IMR-90 (cell line): ENCODE results near the gene RAB40C. TPM values are rescaled to one million over a fixed set of nuclear protein-coding genes. Genes with fewer than 3 reads are reported as not detected.

ENCODE experiments used
- ATAC-seq: fragments of 200-7000 bp; cut with Tn5 transposase; 2 replicates; pipeline ENCODE4 v1.9.1; 2020; ENCODE audit warnings: low read depth, mild to moderate bottlenecking, moderate library complexity
- BruUV-seq: library from RNA; stranded (reverse); fragments of 400-500 nt; replicated peaks from 2 replicates; lab custom pipeline; 2021; lab: Mats Ljungman, UMichigan
- CTCF ChIA-PET: fragments of 300-600 bp; formaldehyde crosslinking; extraction: SDS; loops from one replicate; lab custom pipeline; 2021; ENCODE audit warnings: antibody characterized with exemption; lab: Yijun Ruan, JAX
- POLR2A ChIA-PET: fragments of 300-600 bp; sonication (Branson Sonifier 250); formaldehyde crosslinking; loops from one replicate; lab custom pipeline; 2022; ENCODE audit warnings: antibody characterized with exemption; ENCODE audit not compliant: unreplicated experiment; lab: Charles Lee
- DNase-seq: peaks from one replicate; pipeline ENCODE4 v3.0.0; 2013
- H2AFZ ChIP-seq: replicated peaks from 2 replicates; pipeline ENCODE3; 2013; ENCODE audit warnings: low read length, mild to moderate bottlenecking; ENCODE audit not compliant: poor library complexity
- H2AK5ac ChIP-seq: 2 replicates; pipeline ENCODE4 v1.6.1; 2013; ENCODE audit warnings: low read depth, low read length, inconsistent platforms
- H2AK9ac ChIP-seq: replicated peaks from 2 replicates; pipeline ENCODE3; 2013; ENCODE audit warnings: mild to moderate bottlenecking, low read depth, low read length, moderate library complexity; ENCODE audit not compliant: poor library complexity
- H2BK120ac ChIP-seq: 2 replicates; pipeline ENCODE4 v1.6.1; 2013; ENCODE audit warnings: low read depth, low read length, inconsistent platforms
- H2BK15ac ChIP-seq: 3 replicates; pipeline ENCODE4 v1.6.1; 2013; ENCODE audit warnings: low read depth, low read length, inconsistent platforms
- H2BK20ac ChIP-seq: 2 replicates; pipeline ENCODE4 v1.6.1; 2013; ENCODE audit warnings: low read depth, mild to moderate bottlenecking, inconsistent platforms, low read length, moderate library complexity
- H2BK5ac ChIP-seq: 2 replicates; pipeline ENCODE4 v1.6.1; 2013; ENCODE audit warnings: mild to moderate bottlenecking, low read depth, low read length, inconsistent platforms; ENCODE audit not compliant: poor library complexity, severe bottlenecking
- H3K14ac ChIP-seq: replicated peaks from 2 replicates; pipeline ENCODE4 v1.6.1; 2013; ENCODE audit warnings: low read depth, low read length, inconsistent platforms
- H3K18ac ChIP-seq: 2 replicates; pipeline ENCODE4 v1.6.1; 2013; ENCODE audit warnings: low read depth, low read length, control low read depth
- H3K23ac ChIP-seq: 2 replicates; pipeline ENCODE4 v1.6.1; 2013; ENCODE audit warnings: low read depth, low read length, inconsistent platforms
- H3K27ac ChIP-seq: 2 replicates; pipeline ENCODE4 v1.5.1; 2013; ENCODE audit warnings: mild to moderate bottlenecking, control low read depth, low read length; ENCODE audit not compliant: insufficient read depth
- H3K27me3 ChIP-seq: 2 replicates; pipeline ENCODE4 v1.6.1; 2013; ENCODE audit warnings: low read length; ENCODE audit not compliant: control insufficient read depth, insufficient read depth
- H3K36me3 ChIP-seq: 2 replicates; pipeline ENCODE4 v1.6.1; 2013; ENCODE audit warnings: low read length, mixed read lengths; ENCODE audit not compliant: control insufficient read depth, insufficient read depth
- H3K4ac ChIP-seq: 2 replicates; pipeline ENCODE4 v1.6.1; 2013; ENCODE audit warnings: low read depth, low read length, inconsistent platforms
- H3K4me1 ChIP-seq: 2 replicates; pipeline ENCODE4 v1.6.1; 2013; ENCODE audit warnings: low read length, mixed read lengths; ENCODE audit not compliant: control insufficient read depth, insufficient read depth
- H3K4me2 ChIP-seq: 2 replicates; pipeline ENCODE4 v1.6.1; 2013; ENCODE audit warnings: low read depth, mild to moderate bottlenecking, control low read depth, low read length, moderate library complexity
- H3K4me3 ChIP-seq: 2 replicates; pipeline ENCODE4 v1.5.1; 2013; ENCODE audit warnings: low read depth, mild to moderate bottlenecking, control low read depth, low read length, moderate library complexity; ENCODE audit not compliant: insufficient read depth
- H3K56ac ChIP-seq: 2 replicates; pipeline ENCODE4 v1.6.1; 2013; ENCODE audit warnings: low read length, inconsistent platforms; ENCODE audit not compliant: insufficient read depth; ENCODE audit errors: extremely low read depth
- H3K79me1 ChIP-seq, 2 experiments: 2 replicates each; pipeline ENCODE4 v1.6.1; 2013; ENCODE audit warnings: low read length in 2 of 2, inconsistent platforms in 1 of 2, low read depth in 1 of 2
- H3K9ac ChIP-seq: 2 replicates; pipeline ENCODE4 v1.6.1; 2013; ENCODE audit warnings: low read depth, low read length, control low read depth
- H3K9me1 ChIP-seq: 2 replicates; pipeline ENCODE4 v1.6.1; 2013; ENCODE audit warnings: low read length, inconsistent platforms; ENCODE audit not compliant: insufficient read depth
- H3K9me3 ChIP-seq: 2 replicates; pipeline ENCODE4 v1.6.1; 2013; ENCODE audit warnings: low read length; ENCODE audit not compliant: control insufficient read depth, insufficient read depth
- H4K20me1 ChIP-seq: 2 replicates; pipeline ENCODE4 v1.6.1; 2013; ENCODE audit warnings: low read length, inconsistent platforms; ENCODE audit not compliant: insufficient read depth
- H4K5ac ChIP-seq: 2 replicates; pipeline ENCODE4 v1.6.1; 2013; ENCODE audit warnings: mild to moderate bottlenecking, low read depth, low read length, control low read depth
- H4K8ac ChIP-seq, 2 experiments: 2 replicates each; pipeline ENCODE4 v1.6.1; 2013; ENCODE audit warnings: low read depth in 2 of 2, low read length in 2 of 2, control low read depth in 1 of 2, inconsistent platforms in 1 of 2
- H4K91ac ChIP-seq: 2 replicates; pipeline ENCODE4 v1.6.1; 2013; ENCODE audit warnings: low read depth, low read length, inconsistent platforms; ENCODE audit not compliant: insufficient read depth
- FOS ChIP-seq: fragments of 150-350 bp; IDR thresholded peaks from 2 replicates; pipeline ENCODE4 v1.6.1; 2016; ENCODE audit warnings: low read depth, low read length
- MAFK ChIP-seq: IDR thresholded peaks from 2 replicates; pipeline ENCODE4 v1.6.1; 2012; ENCODE audit warnings: low read depth, low read length, improper control_type of control experiment
- WGBS, 2 experiments: methylation state at CpG; one replicate each; pipeline versions ENCODE4 v1.1.5 to v1.1.7; 2013; ENCODE audit warnings: missing lambda C conversion rate in 2 of 2; ENCODE audit not compliant: insufficient read length in 1 of 2; ENCODE audit errors: extremely low coverage in 2 of 2; 5-methylcytosine and 5-hydroxymethylcytosine counted together
- dilution Hi-C: fragments of 300-500 bp; cut with HindIII; formaldehyde crosslinking; loops from one replicate; pipeline ENCODE4 v1.14.3; 2018; ENCODE audit warnings: low sequenced_read_pairs; ENCODE audit not compliant: unreplicated experiment
- in situ Hi-C: fragments of 300-500 bp; cut with MboI; formaldehyde crosslinking; loops from 3 replicates; pipeline ENCODE4 v1.14.3; 2019; ENCODE audit warnings: low sequenced_read_pairs, inconsistent platforms, mixed read lengths
- intact Hi-C: fragments of 100-400 bp; cut with micrococcal nuclease; formaldehyde crosslinking; loops from 2 replicates; pipeline ENCODE4 v1.10.0; 2022
- polyA plus RNA-seq, 3 experiments: library from polyadenylated mRNA; depleted of rRNA; stranded (reverse); fragments of >200 nt; gene quantifications; 2 replicates each; pipeline ENCODE4 v1.2.3, GENCODE V29; 2012; ENCODE audit warnings: low replicate concordance in 1 of 3
- total RNA-seq: library from RNA; depleted of rRNA; stranded (reverse); fragments of >200 nt; gene quantifications from 2 replicates; pipeline ENCODE4 v1.2.3, GENCODE V29; 2012

RAB40C gene
- total and polyA plus RNA-seq, 2 of the 4 experiments (the other 2 are of a cell fraction) = 6.8 to 13.7 TPM

DNA sequence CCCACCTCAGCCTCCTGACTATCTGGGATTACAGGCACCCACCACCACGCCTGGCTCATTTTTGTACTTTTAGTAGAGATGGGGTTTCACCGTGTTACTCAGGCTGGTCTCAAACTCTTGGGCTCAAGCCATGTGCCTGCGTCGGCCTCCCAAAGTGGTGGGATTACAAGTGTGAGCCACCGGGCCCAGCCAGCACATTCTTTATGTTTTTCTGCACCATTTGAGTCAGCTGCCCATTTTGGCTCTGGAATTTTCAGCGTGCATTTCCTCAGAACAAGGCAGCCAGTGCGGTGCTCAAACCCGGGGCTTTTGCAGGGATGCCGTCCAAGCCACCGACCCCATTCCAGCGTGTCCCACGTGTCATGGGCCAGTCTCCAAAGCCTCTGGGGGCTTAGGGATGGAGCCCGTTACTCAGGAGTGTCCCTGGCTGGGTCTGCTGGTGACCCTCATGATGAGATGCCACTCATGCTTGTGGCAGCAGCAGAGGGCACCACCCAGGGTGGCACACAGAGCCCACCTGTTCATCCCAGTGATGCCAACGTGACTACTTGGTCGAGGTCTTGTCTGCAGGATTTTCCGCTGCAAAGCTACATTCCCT is 3.7 kb upstream of the RAB40C start:
- H4K91ac ChIP-seq = no peak overlapping the region
- WGBS, 2 experiments = 52% methylated on average over 12 of the region's 16 CpGs; no CpG with 5 or more reads in 1 of the 2 experiments
- no peak overlapping the region for H3K4me2 ChIP-seq
- peaks cover 14% of the 10 kb centered on the region for H4K20me1 ChIP-seq
- no peak overlapping the region for H2BK5ac ChIP-seq
- H2AFZ ChIP-seq = peak overlapping the region; percentile 34
- no TSS peak for BruUV-seq
- H3K36me3 ChIP-seq = peaks cover 4% of the 10 kb centered on the region; the same call in 1 of the 2 replicates
- CTCF ChIA-PET = no interaction called here
- peak overlapping the region; percentile 67 for H2AK9ac ChIP-seq
- no peak overlapping the region for H2BK20ac ChIP-seq
- H3K4me3 ChIP-seq = no peak overlapping the region
- H3K79me1 ChIP-seq = peaks cover 18 to 38% of the 10 kb centered on the region in 2 experiments; a peak in 3 of 4 replicates
- TF ChIP-seq MAFK = no peak
- TF ChIP-seq FOS = no peak
- dilution Hi-C loops (no loop called here), in situ Hi-C loops (no loop called here), intact Hi-C loops (no loop called here)
- no peak overlapping the region for H3K27ac ChIP-seq
- no peak overlapping the region for H2AK5ac ChIP-seq
- peaks cover 15% of the 10 kb centered on the region; the same call in 1 of the 2 replicates for H3K9me1 ChIP-seq
- POLR2A ChIA-PET = no interaction called here
- H2BK120ac ChIP-seq = no peak overlapping the region
- ATAC-seq = no peak
- no peak overlapping the region for H4K5ac ChIP-seq
- H2BK15ac ChIP-seq = no peak overlapping the region
- peaks cover 16% of the 10 kb centered on the region for H3K4me1 ChIP-seq
- H4K8ac ChIP-seq = no peak overlapping the region
- H3K9ac ChIP-seq = no peak overlapping the region
- H3K14ac ChIP-seq = no peak overlapping the region
- H3K4ac ChIP-seq = no peak overlapping the region
- H3K56ac ChIP-seq = no peak overlapping the region
- no peaks in the 10 kb centered on the region for H3K27me3 ChIP-seq
- H3K23ac ChIP-seq = no peak overlapping the region; the same call in 1 of the 2 replicates
- H3K9me3 ChIP-seq = no peaks in the 10 kb centered on the region
- DNase-seq = peak; percentile 24
- no peak overlapping the region for H3K18ac ChIP-seq
